Cortex of kidney (tissue), 1 donor: ENCODE results near the gene SH3RF3.

Experiments
- DNase-seq: peaks from one replicate; lab custom pipeline; 2025; lab: John Stamatoyannopoulos, UW

The SH3RF3 gene

GRCh38 chr2:109239720-109240119 lies 110.7 kb downstream of the SH3RF3 start:
- DNase-seq = no peak

GRCh38 chr2:109242210-109242653 lies 113.2 kb downstream of the SH3RF3 start:
- DNase-seq = no peak

GRCh38 chr2:109242654-109243331 lies 113.8 kb downstream of the SH3RF3 start:
- DNase-seq = no peak

- DNase-seq = no peak
Observed at GRCh38 chr2:109243526-109244303, 114.7 kb downstream of the SH3RF3 start.

GRCh38 chr2:109244304-109244582 lies 115.2 kb downstream of the SH3RF3 start:
- DNase-seq = no peak

GRCh38 chr2:109244750-109245382 lies 115.9 kb downstream of the SH3RF3 start:
- DNase-seq = no peak

GRCh38 chr2:109246176-109246575 lies 117.2 kb downstream of the SH3RF3 start:
- no peak for DNase-seq

GRCh38 chr2:109246616-109247015 lies 117.6 kb downstream of the SH3RF3 start:
- DNase-seq = no peak

- no peak for DNase-seq
Observed at GRCh38 chr2:109247340-109247739, 118.3 kb downstream of the SH3RF3 start.

- no peak for DNase-seq
Observed at GRCh38 chr2:109247812-109248211, 118.8 kb downstream of the SH3RF3 start.

GRCh38 chr2:109248590-109248989 lies 119.6 kb downstream of the SH3RF3 start:
- DNase-seq = no peak

- no peak for DNase-seq
Observed at GRCh38 chr2:109253217-109253616, 124.2 kb downstream of the SH3RF3 start.

- no peak for DNase-seq
Observed at GRCh38 chr2:109254174-109254904, 125.3 kb downstream of the SH3RF3 start.

GRCh38 chr2:109255654-109256053 lies 126.6 kb downstream of the SH3RF3 start:
- DNase-seq = no peak

- DNase-seq = no peak
Observed at GRCh38 chr2:109256111-109256510, 127.1 kb downstream of the SH3RF3 start.

GRCh38 chr2:109256921-109257320 lies 127.9 kb downstream of the SH3RF3 start:
- no peak for DNase-seq

- no peak for DNase-seq
Observed at GRCh38 chr2:109257653-109258052, 128.6 kb downstream of the SH3RF3 start.

- DNase-seq = no peak
Observed at GRCh38 chr2:109258376-109258775, 129.4 kb downstream of the SH3RF3 start.

- DNase-seq = no peak
Observed at GRCh38 chr2:109258905-109259540, 130.0 kb downstream of the SH3RF3 start.

GRCh38 chr2:109259671-109260070 lies 130.7 kb downstream of the SH3RF3 start:
- no peak for DNase-seq

- DNase-seq = no peak
Observed at GRCh38 chr2:109260116-109260855, 131.3 kb downstream of the SH3RF3 start.
